ENCODE measurements around the gene HLX.

HLX gene

DNA sequence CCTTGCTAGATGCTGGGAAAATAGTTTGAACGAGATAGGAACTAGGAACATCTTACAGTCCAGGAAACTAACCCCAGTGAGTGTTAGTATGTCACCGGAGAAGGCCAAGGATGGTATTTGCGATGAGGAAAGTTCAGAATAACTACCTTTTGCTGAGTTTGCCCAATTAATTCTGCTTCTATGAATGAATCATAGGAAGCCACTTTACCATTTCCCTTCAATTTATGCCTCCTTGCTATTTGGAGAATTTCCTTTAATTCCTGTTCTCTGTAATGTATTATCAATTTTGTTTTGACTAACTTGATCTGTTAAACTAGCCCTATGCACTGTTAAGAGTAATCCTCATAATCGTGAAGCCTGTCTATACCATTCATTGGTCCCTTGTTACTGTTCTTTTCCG, 40.7 kb upstream of the HLX start:
- no peaks in the 10 kb centered on the region for H3K79me2 ChIP-seq (ENCODE audit: insufficient read depth, low read length)
- H3K27ac ChIP-seq (ENCODE audit: low read depth, low read length) = no peak overlapping the region
- H3K9me2 ChIP-seq (replicated peaks; ENCODE audit: insufficient read depth, low read length) = no peaks in the 10 kb centered on the region
- H4K20me1 ChIP-seq (ENCODE audit: low read depth, low read length) = no peaks in the 10 kb centered on the region
- TF ChIP-seq, protein P1, sequence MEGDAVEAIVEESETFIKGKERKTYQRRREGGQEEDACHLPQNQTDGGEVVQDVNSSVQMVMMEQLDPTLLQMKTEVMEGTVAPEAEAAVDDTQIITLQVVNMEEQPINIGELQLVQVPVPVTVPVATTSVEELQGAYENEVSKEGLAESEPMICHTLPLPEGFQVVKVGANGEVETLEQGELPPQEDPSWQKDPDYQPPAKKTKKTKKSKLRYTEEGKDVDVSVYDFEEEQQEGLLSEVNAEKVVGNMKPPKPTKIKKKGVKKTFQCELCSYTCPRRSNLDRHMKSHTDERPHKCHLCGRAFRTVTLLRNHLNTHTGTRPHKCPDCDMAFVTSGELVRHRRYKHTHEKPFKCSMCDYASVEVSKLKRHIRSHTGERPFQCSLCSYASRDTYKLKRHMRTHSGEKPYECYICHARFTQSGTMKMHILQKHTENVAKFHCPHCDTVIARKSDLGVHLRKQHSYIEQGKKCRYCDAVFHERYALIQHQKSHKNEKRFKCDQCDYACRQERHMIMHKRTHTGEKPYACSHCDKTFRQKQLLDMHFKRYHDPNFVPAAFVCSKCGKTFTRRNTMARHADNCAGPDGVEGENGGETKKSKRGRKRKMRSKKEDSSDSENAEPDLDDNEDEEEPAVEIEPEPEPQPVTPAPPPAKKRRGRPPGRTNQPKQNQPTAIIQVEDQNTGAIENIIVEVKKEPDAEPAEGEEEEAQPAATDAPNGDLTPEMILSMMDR (IDR thresholded peaks at IDR 0.05; ENCODE audit: insufficient read depth, low read length, poor library complexity, severe bottlenecking) = no peak
- no peak for TF ChIP-seq EZH2phosphoT487 (conservative IDR thresholded peaks at IDR 0.05; ENCODE audit: low read length)
- H3K4me3 ChIP-seq (ENCODE audit: insufficient read depth, low read length, poor library complexity, severe bottlenecking) = no peak overlapping the region
- no peak overlapping the region for H3K9ac ChIP-seq (ENCODE audit: low read length)
- H2AFZ ChIP-seq (ENCODE audit: low read depth, low read length, severe bottlenecking) = no peak overlapping the region
- no peaks in the 10 kb centered on the region for H3K9me3 ChIP-seq (ENCODE audit: insufficient read depth, low read length)
- no peak overlapping the region for H3K4me2 ChIP-seq (ENCODE audit: low read depth, low read length, poor library complexity, severe bottlenecking)
- no peaks in the 10 kb centered on the region for H3K36me3 ChIP-seq (ENCODE audit: low read length)
- H3K27me3 ChIP-seq (ENCODE audit: low read length) = no peaks in the 10 kb centered on the region
- H3F3A ChIP-seq (ENCODE audit: insufficient read depth) = no peaks in the 10 kb centered on the region

DNA sequence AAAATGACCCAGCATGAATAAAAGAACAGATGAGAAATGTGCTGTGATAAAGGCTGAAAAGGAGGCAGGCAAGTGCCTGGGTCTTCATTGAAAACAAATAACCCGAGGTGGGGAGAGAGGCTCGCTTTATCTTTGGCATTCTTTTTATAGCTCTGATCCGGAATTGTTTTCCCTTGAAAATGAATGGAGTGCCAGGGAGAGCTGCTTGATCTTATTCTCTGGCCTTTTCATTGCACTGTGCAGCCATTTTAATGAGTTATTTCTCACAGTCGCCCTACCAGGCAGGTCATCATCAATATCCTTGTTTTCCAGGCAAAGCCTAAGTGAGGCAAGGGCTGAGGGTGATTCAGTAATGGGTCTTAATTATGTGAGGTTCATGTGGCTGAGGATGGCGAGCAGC, 39.8 kb upstream of the HLX start:
- Histone ChIP-seq H3K9me3 (ENCODE audit: insufficient read depth, low read length) (no peaks in the 10 kb centered on the region), H3K9me2 (replicated peaks; ENCODE audit: insufficient read depth, low read length) (no peaks in the 10 kb centered on the region), H3K79me2 (ENCODE audit: insufficient read depth, low read length) (no peaks in the 10 kb centered on the region), H3K9ac (ENCODE audit: low read length) (no peak overlapping the region), H4K20me1 (ENCODE audit: low read depth, low read length) (no peaks in the 10 kb centered on the region), H3F3A (ENCODE audit: insufficient read depth) (no peaks in the 10 kb centered on the region), H3K36me3 (ENCODE audit: low read length) (no peaks in the 10 kb centered on the region), H3K27me3 (ENCODE audit: low read length) (no peaks in the 10 kb centered on the region), H2AFZ (ENCODE audit: low read depth, low read length, severe bottlenecking) (no peak overlapping the region), H3K4me3 (ENCODE audit: insufficient read depth, low read length, poor library complexity, severe bottlenecking) (no peak overlapping the region), H3K27ac (ENCODE audit: low read depth, low read length) (no peak overlapping the region), H3K4me2 (ENCODE audit: low read depth, low read length, poor library complexity, severe bottlenecking) (no peak overlapping the region)
- TF ChIP-seq EZH2phosphoT487 (conservative IDR thresholded peaks at IDR 0.05; ENCODE audit: low read length) = no peak
- TF ChIP-seq, protein P1 (IDR thresholded peaks at IDR 0.05; ENCODE audit: insufficient read depth, low read length, poor library complexity, severe bottlenecking) = no peak

GRCh38 chr1:220841293-220841692, 38.0 kb upstream of the HLX start:
- Histone ChIP-seq H3K9me3 (ENCODE audit: insufficient read depth, low read length) (no peaks in the 10 kb centered on the region), H3K4me3 (ENCODE audit: insufficient read depth, low read length, poor library complexity, severe bottlenecking) (no peak overlapping the region), H3K9ac (ENCODE audit: low read length) (no peak overlapping the region), H3K36me3 (ENCODE audit: low read length) (no peaks in the 10 kb centered on the region), H2AFZ (ENCODE audit: low read depth, low read length, severe bottlenecking) (no peak overlapping the region), H3K79me2 (ENCODE audit: insufficient read depth, low read length) (no peaks in the 10 kb centered on the region), H4K20me1 (ENCODE audit: low read depth, low read length) (no peaks in the 10 kb centered on the region), H3K9me2 (replicated peaks; ENCODE audit: insufficient read depth, low read length) (no peaks in the 10 kb centered on the region), H3F3A (ENCODE audit: insufficient read depth) (no peaks in the 10 kb centered on the region), H3K4me2 (ENCODE audit: low read depth, low read length, poor library complexity, severe bottlenecking) (no peak overlapping the region), H3K27me3 (ENCODE audit: low read length) (no peaks in the 10 kb centered on the region), H3K27ac (ENCODE audit: low read depth, low read length) (no peak overlapping the region)
- TF ChIP-seq, protein P1 (IDR thresholded peaks at IDR 0.05; ENCODE audit: insufficient read depth, low read length, poor library complexity, severe bottlenecking) = no peak
- TF ChIP-seq EZH2phosphoT487 (conservative IDR thresholded peaks at IDR 0.05; ENCODE audit: low read length) = no peak

All from SU-DHL-6 (cell line).